Fibroblast of peridontal ligament (primary cell): ENCODE data around the gene BCL6.

Experiments used
- DNase-seq: peaks from one replicate; pipeline ENCODE4 v3.0.0-alpha.2; 2010; ENCODE audit errors: extremely low read depth

BCL6 gene

DNA sequence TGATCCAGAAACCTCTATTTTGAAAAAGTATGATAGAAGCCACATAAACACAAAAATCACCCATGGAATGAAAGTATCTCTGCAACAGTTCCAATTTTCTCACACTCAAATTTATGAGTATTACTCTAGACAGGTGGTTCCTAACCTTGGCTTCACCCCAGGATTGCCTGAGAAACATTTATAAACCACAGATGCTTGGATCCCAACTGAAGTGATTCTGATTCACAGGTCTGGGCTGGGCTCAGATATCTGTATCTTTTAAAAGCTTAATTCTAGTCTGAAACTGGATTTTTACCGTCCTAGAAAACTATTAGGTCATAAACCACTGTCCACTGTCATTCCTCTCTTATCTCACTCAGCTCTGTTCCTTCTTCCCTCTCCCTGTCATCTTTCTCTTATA is 67.7 kb downstream of the BCL6 start:
- no peak for DNase-seq

DNA sequence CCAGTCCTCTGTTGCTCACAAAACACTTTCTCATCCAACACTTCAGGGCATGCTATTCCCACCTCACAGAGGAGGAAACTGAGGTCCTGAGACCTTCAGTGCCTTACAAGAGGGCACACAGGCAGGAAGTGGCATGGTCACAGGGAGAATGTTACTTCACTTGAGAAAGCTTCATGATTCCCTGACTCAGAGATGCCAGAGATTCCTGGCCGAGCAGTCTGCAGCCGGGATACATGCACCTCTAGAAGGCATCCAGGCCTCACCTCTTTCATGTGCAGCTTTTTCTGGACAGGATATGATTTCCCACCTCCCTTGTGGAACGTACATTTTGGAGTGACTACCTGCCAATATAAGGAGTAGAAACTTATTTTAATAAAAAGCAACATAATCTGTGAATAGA is 72.3 kb downstream of the BCL6 start:
- no peak for DNase-seq
